Loucy (cell line): ENCODE measurements around the gene TLN1.

ENCODE experiments used
- EZH2phosphoT487 ChIP-seq: fragments of 200-600 bp; IDR thresholded peaks from 2 replicates; pipeline ENCODE4 v1.6.1; 2018; ENCODE audit warnings: antibody characterized with exemption, mild to moderate bottlenecking, moderate library complexity, borderline replicate concordance
- TF ChIP-seq, protein P1 (sequence below): fragments of 200-600 bp; sonication (generic); conservative IDR thresholded peaks from 2 replicates; pipeline ENCODE4 v1.5.1; 2014; ENCODE audit warnings: mild to moderate bottlenecking, antibody characterized with exemption, low read length

GRCh38 chr9:35661756-35662350, 70.1 kb downstream of the TLN1 start:
- TF ChIP-seq, protein P1, sequence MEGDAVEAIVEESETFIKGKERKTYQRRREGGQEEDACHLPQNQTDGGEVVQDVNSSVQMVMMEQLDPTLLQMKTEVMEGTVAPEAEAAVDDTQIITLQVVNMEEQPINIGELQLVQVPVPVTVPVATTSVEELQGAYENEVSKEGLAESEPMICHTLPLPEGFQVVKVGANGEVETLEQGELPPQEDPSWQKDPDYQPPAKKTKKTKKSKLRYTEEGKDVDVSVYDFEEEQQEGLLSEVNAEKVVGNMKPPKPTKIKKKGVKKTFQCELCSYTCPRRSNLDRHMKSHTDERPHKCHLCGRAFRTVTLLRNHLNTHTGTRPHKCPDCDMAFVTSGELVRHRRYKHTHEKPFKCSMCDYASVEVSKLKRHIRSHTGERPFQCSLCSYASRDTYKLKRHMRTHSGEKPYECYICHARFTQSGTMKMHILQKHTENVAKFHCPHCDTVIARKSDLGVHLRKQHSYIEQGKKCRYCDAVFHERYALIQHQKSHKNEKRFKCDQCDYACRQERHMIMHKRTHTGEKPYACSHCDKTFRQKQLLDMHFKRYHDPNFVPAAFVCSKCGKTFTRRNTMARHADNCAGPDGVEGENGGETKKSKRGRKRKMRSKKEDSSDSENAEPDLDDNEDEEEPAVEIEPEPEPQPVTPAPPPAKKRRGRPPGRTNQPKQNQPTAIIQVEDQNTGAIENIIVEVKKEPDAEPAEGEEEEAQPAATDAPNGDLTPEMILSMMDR: no peak
- no peak for TF ChIP-seq EZH2phosphoT487
